Body of pancreas (tissue), 4 donors: ENCODE data around the gene LSMEM2. TPM values are rescaled to one million over a fixed set of nuclear protein-coding genes. Genes with fewer than 3 reads are reported as not detected.

Experiments
- ATAC-seq: fragments of 150-250 bp; one replicate; pipeline ENCODE4 v1.9.1; 2016
- DNase-seq, 4 donors: peaks; one replicate each; pipeline ENCODE4 v3.0.0-alpha.2; 2019
- H3K27ac ChIP-seq, 4 donors: fragments of 200-600 bp; sonication (generic); 1 replicate in 3 of 4; 2 replicates in 1 of 4; pipeline versions ENCODE4 v1.5.1 to v1.6.1; 2016 to 2019; ENCODE audit warnings: mild to moderate bottlenecking in 1 of 4, mixed read lengths in 1 of 4, moderate library complexity in 1 of 4
- H3K27me3 ChIP-seq, 2 donors: fragments of 200-600 bp; sonication (generic); one replicate each; pipeline ENCODE4 v1.6.0; 2016; ENCODE audit warnings: mild to moderate bottlenecking in 1 of 2
- H3K36me3 ChIP-seq, 2 donors: fragments of 200-600 bp; sonication (generic); replicated peaks in 1 of 2; 2 replicates each; pipeline ENCODE4 v1.5.1; 2016; ENCODE audit warnings: low read depth in 2 of 2; ENCODE audit not compliant: insufficient read depth in 1 of 2
- H3K4me1 ChIP-seq: fragments of 200-600 bp; sonication (generic); one replicate; pipeline ENCODE4 v1.6.0; 2016
- H3K4me3 ChIP-seq, 2 donors: fragments of 200-600 bp; sonication (generic); 1 replicate in 1 of 2; 2 replicates in 1 of 2; pipeline ENCODE4 v1.5.1; 2016 to 2019
- H3K9me3 ChIP-seq, 3 donors: fragments of 200-600 bp; sonication (generic); 1 replicate in 2 of 3; 2 replicates in 1 of 3; pipeline ENCODE4 v1.5.1; 2016
- POLR2A ChIP-seq, 3 donors: fragments of 450-650 bp; IDR thresholded peaks; one replicate each; pipeline ENCODE4 v1.6.1; 2016; ENCODE audit warnings: antibody characterized with exemption in 3 of 3, mild to moderate bottlenecking in 2 of 3
- WGBS, 2 donors: methylation state at CpG; one replicate each; pipeline ENCODE4 v1.1.5; 2017; 5-methylcytosine and 5-hydroxymethylcytosine counted together
- intact Hi-C: fragments of 100-400 bp; cut with DNase I; formaldehyde crosslinking; loops from one replicate; pipeline ENCODE4 v1.15.1; 2023
- total RNA-seq, 2 donors: library from RNA; depleted of rRNA; stranded (reverse); fragments of >200 nt; gene quantifications; one replicate each; pipeline ENCODE4 v1.1.0, GENCODE V29; 2016
- TF ChIP-seq, protein P1 (sequence below), 7 experiments: fragments of 450-650 bp in 4 of 7; fragments of 200-600 bp in 3 of 7; sonication (generic) in 3 of 7; IDR thresholded peaks; one replicate each; pipeline ENCODE4 v1.5.1; 2016 to 2019; ENCODE audit warnings: antibody characterized with exemption in 7 of 7

The LSMEM2 gene
- not detected for total RNA-seq

DNA sequence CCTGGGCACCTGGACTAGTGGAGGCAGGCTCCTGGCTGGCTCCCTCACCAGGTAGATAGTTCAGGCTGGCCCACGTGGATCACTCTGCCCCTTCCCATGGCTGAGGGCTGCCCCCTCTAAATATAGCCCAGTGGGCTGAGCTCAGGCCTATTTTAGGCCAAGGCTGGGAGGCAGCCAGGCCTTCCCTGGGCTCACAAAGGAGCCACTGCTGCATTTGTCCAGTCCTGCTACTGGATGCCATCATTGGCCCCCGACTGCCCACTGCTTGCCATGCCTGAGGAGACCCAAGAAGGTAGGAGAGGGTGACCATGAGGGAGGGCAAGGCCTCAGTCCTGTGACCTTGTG is at the start of gene LSMEM2:
LSMEM2 (plus strand) TSS at position 208 of the 345 bp plus-strand sequence; CDS start at position 235, 27 bp downstream.
- WGBS, 2 donors: 57% methylated on average over 2 of the region's 2 CpGs; no CpG with 5 or more reads in 1 of the 2 donors
- H3K4me1 ChIP-seq: peaks cover 7% of the 10 kb centered on the region
- no peaks in the 10 kb centered on the region for H3K36me3 ChIP-seq
- H3K27me3 ChIP-seq: no peaks in the 10 kb centered on the region
- TF ChIP-seq POLR2A (IDR thresholded peaks at IDR 0.05): no peak
- TF ChIP-seq, protein P1, sequence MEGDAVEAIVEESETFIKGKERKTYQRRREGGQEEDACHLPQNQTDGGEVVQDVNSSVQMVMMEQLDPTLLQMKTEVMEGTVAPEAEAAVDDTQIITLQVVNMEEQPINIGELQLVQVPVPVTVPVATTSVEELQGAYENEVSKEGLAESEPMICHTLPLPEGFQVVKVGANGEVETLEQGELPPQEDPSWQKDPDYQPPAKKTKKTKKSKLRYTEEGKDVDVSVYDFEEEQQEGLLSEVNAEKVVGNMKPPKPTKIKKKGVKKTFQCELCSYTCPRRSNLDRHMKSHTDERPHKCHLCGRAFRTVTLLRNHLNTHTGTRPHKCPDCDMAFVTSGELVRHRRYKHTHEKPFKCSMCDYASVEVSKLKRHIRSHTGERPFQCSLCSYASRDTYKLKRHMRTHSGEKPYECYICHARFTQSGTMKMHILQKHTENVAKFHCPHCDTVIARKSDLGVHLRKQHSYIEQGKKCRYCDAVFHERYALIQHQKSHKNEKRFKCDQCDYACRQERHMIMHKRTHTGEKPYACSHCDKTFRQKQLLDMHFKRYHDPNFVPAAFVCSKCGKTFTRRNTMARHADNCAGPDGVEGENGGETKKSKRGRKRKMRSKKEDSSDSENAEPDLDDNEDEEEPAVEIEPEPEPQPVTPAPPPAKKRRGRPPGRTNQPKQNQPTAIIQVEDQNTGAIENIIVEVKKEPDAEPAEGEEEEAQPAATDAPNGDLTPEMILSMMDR (IDR thresholded peaks at IDR 0.05): no peak
- no peak within 1 kb of the TSS for H3K4me3 ChIP-seq
- H3K27ac ChIP-seq: no peak within 1 kb of the TSS
- no peak for ATAC-seq
- no peak for DNase-seq
- no peaks in the 10 kb centered on the region for H3K9me3 ChIP-seq
- intact Hi-C loops: loop anchor here (10.0 kb wide), 1 partner anchor 84 kb away; the partner anchor contains the start of gene GNAT1

DNA sequence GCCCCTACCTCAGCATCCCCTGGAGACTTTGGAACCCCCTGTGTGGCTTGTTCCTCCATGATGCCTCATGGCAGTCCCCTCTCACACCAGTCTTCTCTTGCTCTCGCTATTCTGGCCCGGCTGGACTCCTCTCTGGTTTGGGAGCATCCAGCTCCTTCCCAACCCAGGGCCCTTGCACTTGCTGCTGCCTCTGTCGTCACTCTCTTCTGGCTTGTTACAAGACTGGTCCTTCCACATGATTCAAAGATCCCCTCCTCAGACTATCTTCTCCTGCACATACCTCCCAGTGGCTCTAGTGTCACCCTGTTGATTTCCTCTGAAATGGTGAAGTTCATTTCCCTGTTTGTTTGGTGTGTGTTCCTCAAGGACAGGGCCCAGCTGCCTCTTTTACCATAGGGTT is 49.4 kb upstream of the LSMEM2 start:
- Histone ChIP-seq H3K4me3 (no peak overlapping the region), H3K4me1 (peaks cover 28% of the 10 kb centered on the region), H3K36me3 (no peaks in the 10 kb centered on the region), H3K27me3 (no peaks in the 10 kb centered on the region), H3K27ac (peak overlapping the region; percentile 9 to 54 (median 28)), H3K9me3 (no peaks in the 10 kb centered on the region)
- intact Hi-C loops: no loop called here
- ATAC-seq: no peak
- WGBS, 2 donors: 90 to 96% methylated on average over 3 of the region's 3 CpGs
- peak in 1 of 4 donors; percentile 41 for DNase-seq
- TF ChIP-seq, protein P1 (IDR thresholded peaks at IDR 0.05): no peak
- TF ChIP-seq POLR2A (IDR thresholded peaks at IDR 0.05): no peak

DNA sequence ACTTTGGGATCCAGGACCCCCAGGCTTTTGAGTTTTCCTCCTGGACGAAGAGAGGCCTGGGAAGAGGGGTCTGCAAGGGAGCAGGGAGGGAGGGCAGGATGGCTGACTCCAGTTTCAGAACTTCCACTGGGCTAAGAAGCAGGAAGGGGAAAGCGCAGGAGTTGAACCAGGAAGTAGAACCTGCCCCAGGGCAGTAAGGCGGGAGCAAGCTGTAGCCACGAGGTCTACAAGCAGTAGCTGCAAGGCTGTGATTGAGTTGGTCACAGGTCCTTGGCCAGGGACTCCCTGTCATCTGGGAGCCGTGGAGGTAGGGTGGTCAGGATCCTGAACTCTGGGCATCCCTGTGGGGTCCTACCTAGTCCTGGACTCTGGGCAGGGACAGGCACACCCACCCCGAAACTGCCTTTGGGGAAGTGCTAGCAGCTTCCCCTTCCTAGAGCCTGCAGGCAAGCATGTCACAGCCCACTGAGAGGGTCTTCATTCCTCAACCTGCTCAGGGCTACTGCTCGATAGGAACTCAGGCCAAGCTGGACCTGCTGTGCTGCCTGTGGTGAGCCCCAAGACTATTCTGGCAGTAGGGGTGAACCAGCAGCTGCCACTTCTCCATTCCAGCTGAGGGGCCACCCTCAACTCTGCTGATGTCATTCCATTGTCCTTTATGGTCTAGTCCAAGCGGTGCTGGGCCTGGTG is 48.6 kb upstream of the LSMEM2 start:
- no peak for DNase-seq
- Histone ChIP-seq H3K4me1 (peaks cover 33% of the 10 kb centered on the region), H3K9me3 (no peaks in the 10 kb centered on the region), H3K4me3 (no peak overlapping the region), H3K27ac (peak overlapping the region in 3 of 4 donors; percentile 9 to 54 (median 41)), H3K27me3 (no peaks in the 10 kb centered on the region), H3K36me3 (no peaks in the 10 kb centered on the region)
- intact Hi-C loops: loop anchor here (5.0 kb wide), 1 partner anchor 42 kb away; no protein-coding TSS in a partner anchor
- no peak for ATAC-seq
- 82 to 83% methylated on average over 5 to 8 of the region's 8 CpGs for WGBS, 2 donors
- TF ChIP-seq POLR2A (IDR thresholded peaks at IDR 0.05): no peak
- TF ChIP-seq, protein P1 (IDR thresholded peaks at IDR 0.05): no peak

DNA sequence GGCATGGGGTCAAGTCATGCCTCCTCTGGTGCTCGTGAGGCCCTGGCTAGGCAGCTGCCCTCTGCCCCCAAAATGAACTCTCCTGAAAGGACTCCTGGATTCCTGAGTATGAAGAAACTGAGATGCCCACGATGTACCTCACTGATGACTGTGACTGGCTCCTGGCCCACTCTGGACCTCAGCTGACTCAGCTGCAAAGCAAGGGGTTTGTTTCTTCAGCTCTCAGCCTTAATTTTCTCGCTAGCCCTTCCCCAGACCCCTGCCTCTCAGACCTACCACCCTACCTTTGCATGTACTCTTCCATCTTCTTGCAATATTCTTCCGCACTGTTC is 48.1 kb upstream of the LSMEM2 start:
- no peak for ATAC-seq
- H3K27ac ChIP-seq: no peak overlapping the region

More for the DNA sequence above, 48.1 kb upstream of the LSMEM2 start:
- no peak for DNase-seq
- WGBS, 2 donors: 79 to 94% methylated on average over 4 of the region's 4 CpGs
- Histone ChIP-seq H3K27me3 (no peaks in the 10 kb centered on the region), H3K36me3 (no peaks in the 10 kb centered on the region), H3K4me3 (no peak overlapping the region), H3K9me3 (no peaks in the 10 kb centered on the region), H3K4me1 (peaks cover 35% of the 10 kb centered on the region)
- intact Hi-C loops: loop anchor here (5.0 kb wide), 1 partner anchor 42 kb away; no protein-coding TSS in a partner anchor
- TF ChIP-seq POLR2A (IDR thresholded peaks at IDR 0.05): no peak
- TF ChIP-seq, protein P1 (IDR thresholded peaks at IDR 0.05): no peak
